ENCODE measurements around the gene COMMD2. TPM values are rescaled to one million over a fixed set of nuclear protein-coding genes. Genes with fewer than 3 reads are reported as not detected.

Gene COMMD2
- total RNA-seq, 6 experiments from 2014 or later: 27.0 to 32.8 (median 31.5) TPM

DNA sequence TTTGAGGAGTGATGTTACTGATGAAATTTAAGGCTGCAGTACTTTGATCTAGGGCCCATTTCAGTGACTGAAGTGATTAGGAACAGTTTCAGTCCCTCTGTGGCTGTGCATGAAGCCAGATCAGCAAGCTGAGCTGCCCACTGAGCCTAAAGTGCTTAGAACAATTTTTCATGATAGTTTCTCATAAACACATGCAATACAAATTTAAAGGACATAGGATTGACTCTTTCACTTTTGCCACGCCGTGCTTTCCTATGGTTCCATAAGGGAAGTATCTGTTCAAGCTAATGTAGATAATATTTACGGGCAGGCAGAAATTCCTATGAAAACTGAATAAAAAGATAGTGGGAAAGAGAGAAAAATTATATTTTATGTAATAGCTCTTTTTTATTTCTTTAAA is 29.5 kb upstream of the COMMD2 start:
- Mint-ChIP-seq H3K9me3 (no peaks in the 10 kb centered on the region), H3K4me1 (ENCODE audit: low read depth) (peaks cover 36% of the 10 kb centered on the region), H3K27ac (no peak overlapping the region), H3K4me3 (no peak overlapping the region), H3K27me3 (ENCODE audit: insufficient read depth) (no peaks in the 10 kb centered on the region), H3K36me3 (ENCODE audit: low read depth) (no peaks in the 10 kb centered on the region; the same call in 1 of the 2 replicates)
- no peak for DNase-seq
- TF ChIP-seq, protein P1, sequence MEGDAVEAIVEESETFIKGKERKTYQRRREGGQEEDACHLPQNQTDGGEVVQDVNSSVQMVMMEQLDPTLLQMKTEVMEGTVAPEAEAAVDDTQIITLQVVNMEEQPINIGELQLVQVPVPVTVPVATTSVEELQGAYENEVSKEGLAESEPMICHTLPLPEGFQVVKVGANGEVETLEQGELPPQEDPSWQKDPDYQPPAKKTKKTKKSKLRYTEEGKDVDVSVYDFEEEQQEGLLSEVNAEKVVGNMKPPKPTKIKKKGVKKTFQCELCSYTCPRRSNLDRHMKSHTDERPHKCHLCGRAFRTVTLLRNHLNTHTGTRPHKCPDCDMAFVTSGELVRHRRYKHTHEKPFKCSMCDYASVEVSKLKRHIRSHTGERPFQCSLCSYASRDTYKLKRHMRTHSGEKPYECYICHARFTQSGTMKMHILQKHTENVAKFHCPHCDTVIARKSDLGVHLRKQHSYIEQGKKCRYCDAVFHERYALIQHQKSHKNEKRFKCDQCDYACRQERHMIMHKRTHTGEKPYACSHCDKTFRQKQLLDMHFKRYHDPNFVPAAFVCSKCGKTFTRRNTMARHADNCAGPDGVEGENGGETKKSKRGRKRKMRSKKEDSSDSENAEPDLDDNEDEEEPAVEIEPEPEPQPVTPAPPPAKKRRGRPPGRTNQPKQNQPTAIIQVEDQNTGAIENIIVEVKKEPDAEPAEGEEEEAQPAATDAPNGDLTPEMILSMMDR (IDR thresholded peaks at IDR 0.05): no peak

DNA sequence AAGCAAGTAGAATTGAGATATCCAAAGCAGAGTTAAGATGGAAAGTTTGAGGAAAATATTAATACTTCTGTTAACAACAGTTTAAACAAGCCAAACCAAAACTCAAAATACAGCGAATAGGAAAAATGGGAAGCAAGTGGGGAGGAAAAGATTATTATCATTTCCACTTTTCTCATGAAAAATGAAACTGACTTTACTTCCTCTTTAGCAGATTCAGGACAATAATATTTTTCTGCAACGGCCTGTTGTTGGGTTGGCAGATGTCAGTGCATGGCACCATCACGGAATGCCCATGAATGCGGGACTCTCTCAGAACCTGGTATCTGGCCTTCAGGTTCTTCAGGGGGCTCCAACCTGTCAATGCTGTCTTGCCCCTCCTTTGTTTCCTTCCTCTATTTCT is 28.9 kb upstream of the COMMD2 start:
- peaks cover 38% of the 10 kb centered on the region for H3K4me1 Mint-ChIP-seq (ENCODE audit: low read depth)

DNA sequence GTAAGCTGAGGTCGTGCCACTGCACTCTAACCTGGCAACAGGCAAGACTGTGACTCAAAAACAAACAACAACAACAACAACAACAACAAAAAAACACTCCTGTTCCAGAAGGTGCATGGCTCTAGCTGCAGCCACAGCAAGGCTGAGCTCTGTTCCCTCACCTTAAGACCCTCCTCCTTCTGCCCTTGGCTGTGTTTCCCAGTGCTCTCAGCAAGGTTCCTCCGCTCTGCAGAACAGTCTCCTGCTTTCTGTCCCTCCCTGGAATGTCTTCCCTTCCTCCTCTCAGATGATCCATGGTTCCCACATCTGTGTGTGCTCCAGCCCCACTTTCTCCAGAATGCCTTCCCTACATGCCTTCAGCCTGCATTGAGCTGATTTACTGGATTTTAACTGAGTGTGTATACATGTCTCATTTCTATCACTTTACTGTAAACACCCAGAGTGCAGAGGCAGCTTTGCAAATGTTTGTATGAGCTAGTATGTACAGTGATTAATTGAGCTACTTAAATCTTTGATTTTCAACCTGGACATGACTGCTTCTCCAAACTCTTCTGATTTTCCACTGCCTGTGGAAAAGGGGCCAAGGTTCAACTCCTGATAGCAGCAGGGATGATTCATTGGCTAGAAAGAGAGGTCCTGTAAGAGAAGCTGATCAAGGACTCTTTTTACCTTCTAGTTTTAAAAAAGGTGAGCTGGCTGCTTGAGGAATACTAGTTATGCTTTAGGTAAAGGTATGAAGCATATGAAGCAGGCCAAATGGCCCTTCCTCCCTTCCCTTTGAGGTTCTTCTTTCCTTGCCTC is 25.3 kb upstream of the COMMD2 start:
- Mint-ChIP-seq H3K27me3 (ENCODE audit: insufficient read depth) (no peaks in the 10 kb centered on the region), H3K36me3 (ENCODE audit: low read depth) (no peaks in the 10 kb centered on the region), H3K9me3 (no peaks in the 10 kb centered on the region), H3K4me3 (no peak overlapping the region), H3K4me1 (ENCODE audit: low read depth) (peaks cover 20% of the 10 kb centered on the region), H3K27ac (no peak overlapping the region)
- TF ChIP-seq, protein P1 (IDR thresholded peaks at IDR 0.05): no peak
- DNase-seq: no peak

More for the DNA sequence above, 28.9 kb upstream of the COMMD2 start:
- no peak overlapping the region for H3K4me3 Mint-ChIP-seq
- TF ChIP-seq, protein P1 (IDR thresholded peaks at IDR 0.05): no peak
- no peaks in the 10 kb centered on the region for H3K36me3 Mint-ChIP-seq (ENCODE audit: low read depth)
- no peak overlapping the region for H3K27ac Mint-ChIP-seq
- no peaks in the 10 kb centered on the region for H3K27me3 Mint-ChIP-seq (ENCODE audit: insufficient read depth)
- H3K9me3 Mint-ChIP-seq: no peaks in the 10 kb centered on the region
- no peak for DNase-seq

- H3K36me3 Mint-ChIP-seq (ENCODE audit: low read depth): no peaks in the 10 kb centered on the region
- no peak overlapping the region for H3K27ac Mint-ChIP-seq
- no peaks in the 10 kb centered on the region for H3K9me3 Mint-ChIP-seq
- no peak overlapping the region for H3K4me3 Mint-ChIP-seq
- no peak for DNase-seq
- H3K4me1 Mint-ChIP-seq (ENCODE audit: low read depth): peaks cover 17% of the 10 kb centered on the region; the same call in 1 of the 2 replicates
- H3K27me3 Mint-ChIP-seq (ENCODE audit: insufficient read depth): no peaks in the 10 kb centered on the region; the same call in 1 of the 2 replicates
- TF ChIP-seq, protein P1 (IDR thresholded peaks at IDR 0.05): no peak
Observed at GRCh38 chr3:149776170-149776569, 23.9 kb upstream of the COMMD2 start.

GRCh38 chr3:149772861-149773260 is 20.6 kb upstream of the COMMD2 start:
- no peaks in the 10 kb centered on the region; the same call in none of the 2 replicates for H3K27me3 Mint-ChIP-seq (ENCODE audit: insufficient read depth)
- no peaks in the 10 kb centered on the region for H3K36me3 Mint-ChIP-seq (ENCODE audit: low read depth)
- H3K4me1 Mint-ChIP-seq (ENCODE audit: low read depth): peaks cover 12% of the 10 kb centered on the region; the same call in 1 of the 2 replicates
- H3K27ac Mint-ChIP-seq: no peak overlapping the region
- no peaks in the 10 kb centered on the region for H3K9me3 Mint-ChIP-seq
- DNase-seq: no peak
- TF ChIP-seq, protein P1 (IDR thresholded peaks at IDR 0.05): no peak
- no peak overlapping the region for H3K4me3 Mint-ChIP-seq
